ENCODE measurements around the gene RNF175. TPM values are rescaled to one million over a fixed set of nuclear protein-coding genes. Genes with fewer than 3 reads are reported as not detected.
A peak's percentile ranks its signal among the peaks of the same experiment; 100 is the strongest.

Gene RNF175
- not detected for total RNA-seq

- H3K36me3 Mint-ChIP-seq, result no peaks in the 10 kb centered on the region
- H3K9me3 Mint-ChIP-seq (ENCODE audit: low read depth), result no peaks in the 10 kb centered on the region
- no peaks in the 10 kb centered on the region for H3K4me1 Mint-ChIP-seq
- no peak within 1 kb of the TSS for H3K4me3 Mint-ChIP-seq
- ATAC-seq, result no peak
- no peak within 1 kb of the TSS for H3K27ac Mint-ChIP-seq
- DNase-seq, result no peak
- CTCF ChIA-PET, result no interaction called here
- H3K27me3 Mint-ChIP-seq, result peaks cover 79% of the 10 kb centered on the region
These were observed at the start of gene RNF175 for GRCh38 chr4:153759407-153760316. Gene RNF175 (minus strand): TSS chr4:153760024. CDS start chr4:153759862, 162 bp downstream.

GRCh38 chr4:153809307-153809706 lies 49.5 kb upstream of the RNF175 start:
- Mint-ChIP-seq H3K36me3 (no peaks in the 10 kb centered on the region), H3K9me3 (ENCODE audit: low read depth) (no peaks in the 10 kb centered on the region), H3K4me1 (peaks cover 6% of the 10 kb centered on the region), H3K27ac (no peak overlapping the region), H3K27me3 (peaks cover 15% of the 10 kb centered on the region), H3K4me3 (no peak overlapping the region)
- DNase-seq (no peak), ATAC-seq (peak; percentile 53)
- CTCF ChIA-PET, result no interaction called here

GRCh38 chr4:153808175-153808574 lies 48.4 kb upstream of the RNF175 start:
- Mint-ChIP-seq H3K27me3 (peaks cover 15% of the 10 kb centered on the region), H3K4me1 (peaks cover 6% of the 10 kb centered on the region), H3K4me3 (no peak overlapping the region), H3K27ac (no peak overlapping the region), H3K9me3 (ENCODE audit: low read depth) (no peaks in the 10 kb centered on the region), H3K36me3 (no peaks in the 10 kb centered on the region)
- no peak for ATAC-seq
- CTCF ChIA-PET, result no interaction called here
- no peak for DNase-seq

- CTCF ChIA-PET, result no interaction called here
- H3K4me1 Mint-ChIP-seq, result peaks cover 6% of the 10 kb centered on the region
These were observed 46.2 kb upstream of the RNF175 start for GRCh38 chr4:153806073-153806472.

GRCh38 chr4:153804722-153805121 lies 44.9 kb upstream of the RNF175 start:
- ATAC-seq, result no peak
- no peak overlapping the region for H3K27ac Mint-ChIP-seq
- H3K36me3 Mint-ChIP-seq, result no peaks in the 10 kb centered on the region
- peaks cover 14% of the 10 kb centered on the region for H3K27me3 Mint-ChIP-seq
- no peak overlapping the region for H3K4me3 Mint-ChIP-seq
- CTCF ChIA-PET, result no interaction called here
- DNase-seq, result no peak
- H3K9me3 Mint-ChIP-seq (ENCODE audit: low read depth), result no peaks in the 10 kb centered on the region
- H3K4me1 Mint-ChIP-seq, result peaks cover 4% of the 10 kb centered on the region

More at GRCh38 chr4:153806073-153806472, 46.2 kb upstream of the RNF175 start:
- Mint-ChIP-seq H3K4me3 (no peak overlapping the region), H3K36me3 (no peaks in the 10 kb centered on the region), H3K27me3 (peaks cover 15% of the 10 kb centered on the region), H3K9me3 (ENCODE audit: low read depth) (no peaks in the 10 kb centered on the region), H3K27ac (no peak overlapping the region)
- no peak for DNase-seq
- ATAC-seq, result no peak

- Mint-ChIP-seq H3K4me3 (no peak overlapping the region), H3K27me3 (peaks cover 48% of the 10 kb centered on the region), H3K27ac (no peak overlapping the region), H3K4me1 (no peaks in the 10 kb centered on the region), H3K36me3 (no peaks in the 10 kb centered on the region), H3K9me3 (ENCODE audit: low read depth) (no peaks in the 10 kb centered on the region)
- no peak for DNase-seq
- CTCF ChIA-PET, result no interaction called here
- ATAC-seq, result no peak
These were observed 39.9 kb upstream of the RNF175 start for GRCh38 chr4:153799694-153800074.

GRCh38 chr4:153798901-153799693 lies 39.3 kb upstream of the RNF175 start:
- DNase-seq (no peak), ATAC-seq (no peak)
- Mint-ChIP-seq H3K4me1 (no peaks in the 10 kb centered on the region), H3K36me3 (no peaks in the 10 kb centered on the region), H3K27me3 (peaks cover 54% of the 10 kb centered on the region), H3K9me3 (ENCODE audit: low read depth) (no peaks in the 10 kb centered on the region), H3K27ac (no peak overlapping the region), H3K4me3 (no peak overlapping the region)
- CTCF ChIA-PET, result no interaction called here

- H3K9me3 Mint-ChIP-seq (ENCODE audit: low read depth), result no peaks in the 10 kb centered on the region
- no peak overlapping the region for H3K4me3 Mint-ChIP-seq
- H3K36me3 Mint-ChIP-seq, result no peaks in the 10 kb centered on the region
- no peaks in the 10 kb centered on the region for H3K4me1 Mint-ChIP-seq
- no peak overlapping the region for H3K27ac Mint-ChIP-seq
- H3K27me3 Mint-ChIP-seq, result peaks cover 61% of the 10 kb centered on the region
- CTCF ChIA-PET, result no interaction called here
- DNase-seq, result no peak
- no peak for ATAC-seq
These were observed 38.6 kb upstream of the RNF175 start for GRCh38 chr4:153798420-153798819.

GRCh38 chr4:153794006-153794405 lies 34.2 kb upstream of the RNF175 start:
- H3K36me3 Mint-ChIP-seq, result no peaks in the 10 kb centered on the region
- H3K4me1 Mint-ChIP-seq, result peaks cover 17% of the 10 kb centered on the region
- no peak overlapping the region for H3K4me3 Mint-ChIP-seq
- no peak for ATAC-seq
- no peaks in the 10 kb centered on the region for H3K9me3 Mint-ChIP-seq (ENCODE audit: low read depth)
- no peak for DNase-seq
- peaks cover 94% of the 10 kb centered on the region for H3K27me3 Mint-ChIP-seq
- H3K27ac Mint-ChIP-seq, result no peak overlapping the region
- CTCF ChIA-PET, result no interaction called here

GRCh38 chr4:153792618-153793247 lies 32.9 kb upstream of the RNF175 start:
- CTCF ChIA-PET, result no interaction called here
- H3K4me1 Mint-ChIP-seq, result peaks cover 25% of the 10 kb centered on the region
- H3K27ac Mint-ChIP-seq, result no peak overlapping the region
- DNase-seq (no peak), ATAC-seq (no peak)
- H3K27me3 Mint-ChIP-seq, result peaks cover 94% of the 10 kb centered on the region
- no peaks in the 10 kb centered on the region for H3K36me3 Mint-ChIP-seq
- no peaks in the 10 kb centered on the region for H3K9me3 Mint-ChIP-seq (ENCODE audit: low read depth)
- no peak overlapping the region for H3K4me3 Mint-ChIP-seq

- peaks cover 25% of the 10 kb centered on the region for H3K4me1 Mint-ChIP-seq
- CTCF ChIA-PET, result no interaction called here
- H3K9me3 Mint-ChIP-seq (ENCODE audit: low read depth), result no peaks in the 10 kb centered on the region
- ATAC-seq, result no peak
- H3K27me3 Mint-ChIP-seq, result peaks cover 95% of the 10 kb centered on the region
- DNase-seq, result no peak
- H3K36me3 Mint-ChIP-seq, result no peaks in the 10 kb centered on the region
- H3K27ac Mint-ChIP-seq, result no peak overlapping the region
- H3K4me3 Mint-ChIP-seq, result no peak overlapping the region
These were observed 32.2 kb upstream of the RNF175 start for GRCh38 chr4:153791746-153792617.

- H3K4me1 Mint-ChIP-seq, result peaks cover 25% of the 10 kb centered on the region
- peak overlapping the region; percentile 22 for H3K4me3 Mint-ChIP-seq
- H3K27ac Mint-ChIP-seq, result no peak overlapping the region
- H3K9me3 Mint-ChIP-seq (ENCODE audit: low read depth), result no peaks in the 10 kb centered on the region
- peak; percentile 45 for ATAC-seq
- no peak for DNase-seq
- H3K27me3 Mint-ChIP-seq, result peaks cover 96% of the 10 kb centered on the region
- CTCF ChIA-PET, result interaction anchor here (0.9 kb wide), 1 partner anchor 10 kb away, joined by 6 read pairs; no protein-coding TSS in a partner anchor
- H3K36me3 Mint-ChIP-seq, result no peaks in the 10 kb centered on the region
These were observed 31.2 kb upstream of the RNF175 start for GRCh38 chr4:153790962-153791551.
